GM12865 (cell line): Measurements from ENCODE around the gene ZNF775.

Source experiments
- DNase-seq: peaks from one replicate; pipeline ENCODE4 v3.0.0; 2010; ENCODE audit warnings: low read depth
- H3K4me3 ChIP-seq: 2 replicates; pipeline ENCODE4 v1.5.1; 2011; ENCODE audit warnings: mild to moderate bottlenecking, low read depth, low read length, control low read depth
- CTCF ChIP-seq: IDR thresholded peaks from 2 replicates; pipeline ENCODE4 v1.5.1; 2011; ENCODE audit warnings: low read length, control low read depth, low read depth, inconsistent platforms; ENCODE audit not compliant: insufficient read depth; ENCODE audit errors: missing control alignments

ZNF775 gene

GRCh38 chr7:150432915-150433892 lies 54.1 kb downstream of the ZNF775 start:
- H3K4me3 ChIP-seq = peak overlapping the region; percentile 92
- no peak for TF ChIP-seq CTCF
- peak; percentile 77 for DNase-seq

- TF ChIP-seq CTCF = no peak
- H3K4me3 ChIP-seq = peak overlapping the region; percentile 92
- no peak for DNase-seq
These were observed 55.1 kb downstream of the ZNF775 start for GRCh38 chr7:150434240-150434639.

DNA sequence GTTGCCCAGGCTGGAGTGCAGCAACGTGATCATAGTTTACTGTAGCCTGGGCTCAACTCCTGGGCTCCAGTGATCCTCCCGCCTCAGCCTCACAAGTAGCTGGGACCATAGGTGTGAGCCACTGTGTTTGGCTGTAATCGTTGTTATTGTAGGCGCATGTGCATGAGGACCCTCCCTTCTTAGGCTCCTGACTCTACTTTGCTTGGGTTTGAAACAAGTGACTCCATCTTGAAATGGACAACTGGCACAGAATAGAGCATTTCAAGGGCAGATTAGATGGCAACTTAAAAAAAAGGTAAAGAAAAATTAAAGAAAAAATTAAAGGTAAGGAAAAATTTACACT lies 55.9 kb downstream of the ZNF775 start:
- DNase-seq = peak; percentile 67
- H3K4me3 ChIP-seq = peak overlapping the region; percentile 92

DNA sequence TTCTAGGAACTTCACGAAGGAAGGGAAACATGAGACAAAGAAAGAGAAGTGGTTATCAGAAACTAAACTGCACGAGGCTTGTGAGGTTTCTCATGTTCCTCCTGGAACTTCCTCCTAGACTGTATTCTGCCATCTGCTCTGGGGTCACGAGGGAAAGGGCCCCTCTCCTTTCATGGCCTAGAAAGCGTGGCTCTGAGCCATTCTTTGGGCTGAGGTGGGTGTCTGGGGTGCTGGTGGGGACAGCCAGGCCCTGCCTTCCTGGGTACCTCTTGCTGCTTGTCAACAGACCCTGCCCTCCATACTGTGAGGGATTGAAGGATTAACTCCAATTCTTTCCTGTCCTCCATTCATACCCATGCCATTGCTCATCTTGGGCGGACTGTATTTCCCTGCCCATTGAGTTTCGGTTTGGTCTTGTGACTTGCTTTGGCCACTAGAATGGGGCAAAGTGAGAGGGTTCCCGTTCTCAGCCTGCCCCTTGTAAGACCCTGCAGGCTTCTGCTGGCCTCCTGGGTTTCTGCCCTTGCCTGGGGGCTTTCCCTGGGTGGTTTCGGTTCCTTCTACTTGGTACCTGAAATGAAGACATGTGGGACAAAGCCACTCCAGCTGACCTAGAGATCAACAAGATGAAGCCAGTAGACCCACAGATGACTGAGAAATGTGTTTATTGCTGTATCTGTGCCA lies 56.4 kb downstream of the ZNF775 start:
- peak; percentile 98 for DNase-seq
- H3K4me3 ChIP-seq = peak overlapping the region; percentile 92
- TF ChIP-seq CTCF = no peak

More for the DNA sequence above, 55.9 kb downstream of the ZNF775 start:
- no peak for TF ChIP-seq CTCF

GRCh38 chr7:150439967-150440366 lies 60.8 kb downstream of the ZNF775 start:
- DNase-seq = no peak
- TF ChIP-seq CTCF = no peak
- H3K4me3 ChIP-seq = no peak overlapping the region

DNA sequence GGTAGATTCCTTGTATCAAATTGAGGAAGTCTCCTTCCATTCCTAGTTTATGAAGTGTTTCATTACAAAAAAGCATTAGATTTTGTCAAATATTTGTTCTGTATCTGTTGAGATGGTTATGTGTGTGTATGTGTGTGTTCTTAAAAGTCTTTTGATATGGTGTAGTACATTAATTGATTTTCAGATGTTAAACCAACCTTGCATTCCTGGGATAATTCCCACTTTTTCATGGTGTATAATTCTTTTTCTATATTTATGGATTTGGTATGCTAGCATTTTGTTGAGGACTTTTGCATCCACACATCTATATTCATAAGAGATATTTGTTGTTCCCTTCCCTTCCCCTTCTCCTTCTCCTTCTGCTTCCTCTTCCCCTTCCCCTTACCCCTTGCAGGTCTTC lies 62.4 kb downstream of the ZNF775 start:
- DNase-seq = no peak
- no peak overlapping the region for H3K4me3 ChIP-seq
- TF ChIP-seq CTCF = no peak
